IMR-90 (cell line): ENCODE data around the gene GPC6. TPM values are rescaled to one million over a fixed set of nuclear protein-coding genes. Genes with fewer than 3 reads are reported as not detected.

Experiments used
- ATAC-seq: fragments of 200-7000 bp; cut with Tn5 transposase; 2 replicates; pipeline ENCODE4 v1.9.1; 2020; ENCODE audit warnings: low read depth, mild to moderate bottlenecking, moderate library complexity
- BruUV-seq: library from RNA; stranded (reverse); fragments of 400-500 nt; replicated peaks from 2 replicates; lab custom pipeline; 2021; lab: Mats Ljungman, UMichigan
- CTCF ChIA-PET: fragments of 300-600 bp; formaldehyde crosslinking; extraction: SDS; loops from one replicate; lab custom pipeline; 2021; ENCODE audit warnings: antibody characterized with exemption; lab: Yijun Ruan, JAX
- POLR2A ChIA-PET: fragments of 300-600 bp; sonication (Branson Sonifier 250); formaldehyde crosslinking; loops from one replicate; lab custom pipeline; 2022; ENCODE audit warnings: antibody characterized with exemption; ENCODE audit not compliant: unreplicated experiment; lab: Charles Lee
- DNase-seq: peaks from one replicate; pipeline ENCODE4 v3.0.0; 2013
- H2AFZ ChIP-seq: replicated peaks from 2 replicates; pipeline ENCODE3; 2013; ENCODE audit warnings: low read length, mild to moderate bottlenecking; ENCODE audit not compliant: poor library complexity
- H2AK5ac ChIP-seq: 2 replicates; pipeline ENCODE4 v1.6.1; 2013; ENCODE audit warnings: low read depth, low read length, inconsistent platforms
- H2AK9ac ChIP-seq: replicated peaks from 2 replicates; pipeline ENCODE3; 2013; ENCODE audit warnings: mild to moderate bottlenecking, low read depth, low read length, moderate library complexity; ENCODE audit not compliant: poor library complexity
- H2BK120ac ChIP-seq: 2 replicates; pipeline ENCODE4 v1.6.1; 2013; ENCODE audit warnings: low read depth, low read length, inconsistent platforms
- H2BK15ac ChIP-seq: 3 replicates; pipeline ENCODE4 v1.6.1; 2013; ENCODE audit warnings: low read depth, low read length, inconsistent platforms
- H2BK20ac ChIP-seq: 2 replicates; pipeline ENCODE4 v1.6.1; 2013; ENCODE audit warnings: low read depth, mild to moderate bottlenecking, inconsistent platforms, low read length, moderate library complexity
- H2BK5ac ChIP-seq: 2 replicates; pipeline ENCODE4 v1.6.1; 2013; ENCODE audit warnings: mild to moderate bottlenecking, low read depth, low read length, inconsistent platforms; ENCODE audit not compliant: poor library complexity, severe bottlenecking
- H3K14ac ChIP-seq: replicated peaks from 2 replicates; pipeline ENCODE4 v1.6.1; 2013; ENCODE audit warnings: low read depth, low read length, inconsistent platforms
- H3K18ac ChIP-seq: 2 replicates; pipeline ENCODE4 v1.6.1; 2013; ENCODE audit warnings: low read depth, low read length, control low read depth
- H3K23ac ChIP-seq: 2 replicates; pipeline ENCODE4 v1.6.1; 2013; ENCODE audit warnings: low read depth, low read length, inconsistent platforms
- H3K27ac ChIP-seq: 2 replicates; pipeline ENCODE4 v1.5.1; 2013; ENCODE audit warnings: mild to moderate bottlenecking, control low read depth, low read length; ENCODE audit not compliant: insufficient read depth
- H3K27me3 ChIP-seq: 2 replicates; pipeline ENCODE4 v1.6.1; 2013; ENCODE audit warnings: low read length; ENCODE audit not compliant: control insufficient read depth, insufficient read depth
- H3K36me3 ChIP-seq: 2 replicates; pipeline ENCODE4 v1.6.1; 2013; ENCODE audit warnings: low read length, mixed read lengths; ENCODE audit not compliant: control insufficient read depth, insufficient read depth
- H3K4ac ChIP-seq: 2 replicates; pipeline ENCODE4 v1.6.1; 2013; ENCODE audit warnings: low read depth, low read length, inconsistent platforms
- H3K4me1 ChIP-seq: 2 replicates; pipeline ENCODE4 v1.6.1; 2013; ENCODE audit warnings: low read length, mixed read lengths; ENCODE audit not compliant: control insufficient read depth, insufficient read depth
- H3K4me2 ChIP-seq: 2 replicates; pipeline ENCODE4 v1.6.1; 2013; ENCODE audit warnings: low read depth, mild to moderate bottlenecking, control low read depth, low read length, moderate library complexity
- H3K4me3 ChIP-seq: 2 replicates; pipeline ENCODE4 v1.5.1; 2013; ENCODE audit warnings: low read depth, mild to moderate bottlenecking, control low read depth, low read length, moderate library complexity; ENCODE audit not compliant: insufficient read depth
- H3K56ac ChIP-seq: 2 replicates; pipeline ENCODE4 v1.6.1; 2013; ENCODE audit warnings: low read length, inconsistent platforms; ENCODE audit not compliant: insufficient read depth; ENCODE audit errors: extremely low read depth
- H3K79me1 ChIP-seq, 2 experiments: 2 replicates each; pipeline ENCODE4 v1.6.1; 2013; ENCODE audit warnings: low read length in 2 of 2, inconsistent platforms in 1 of 2, low read depth in 1 of 2
- H3K9ac ChIP-seq: 2 replicates; pipeline ENCODE4 v1.6.1; 2013; ENCODE audit warnings: low read depth, low read length, control low read depth
- H3K9me1 ChIP-seq: 2 replicates; pipeline ENCODE4 v1.6.1; 2013; ENCODE audit warnings: low read length, inconsistent platforms; ENCODE audit not compliant: insufficient read depth
- H3K9me3 ChIP-seq: 2 replicates; pipeline ENCODE4 v1.6.1; 2013; ENCODE audit warnings: low read length; ENCODE audit not compliant: control insufficient read depth, insufficient read depth
- H4K20me1 ChIP-seq: 2 replicates; pipeline ENCODE4 v1.6.1; 2013; ENCODE audit warnings: low read length, inconsistent platforms; ENCODE audit not compliant: insufficient read depth
- H4K5ac ChIP-seq: 2 replicates; pipeline ENCODE4 v1.6.1; 2013; ENCODE audit warnings: mild to moderate bottlenecking, low read depth, low read length, control low read depth
- H4K8ac ChIP-seq, 2 experiments: 2 replicates each; pipeline ENCODE4 v1.6.1; 2013; ENCODE audit warnings: low read depth in 2 of 2, low read length in 2 of 2, control low read depth in 1 of 2, inconsistent platforms in 1 of 2
- H4K91ac ChIP-seq: 2 replicates; pipeline ENCODE4 v1.6.1; 2013; ENCODE audit warnings: low read depth, low read length, inconsistent platforms; ENCODE audit not compliant: insufficient read depth
- BHLHE40 ChIP-seq: fragments of 150-350 bp; IDR thresholded peaks from 2 replicates; pipeline ENCODE4 v1.6.1; 2016; ENCODE audit warnings: mild to moderate bottlenecking, low read depth, low read length
- CEBPB ChIP-seq: IDR thresholded peaks from 2 replicates; pipeline ENCODE4 v1.6.1; 2012; ENCODE audit warnings: low read depth, low read length, improper control_type of control experiment
- CHD1 ChIP-seq: IDR thresholded peaks from 2 replicates; pipeline ENCODE4 v1.6.1; 2012; ENCODE audit warnings: low read depth, low read length, improper control_type of control experiment
- CTCF ChIP-seq: conservative IDR thresholded peaks from 2 replicates; pipeline ENCODE4 v1.5.1; 2012; ENCODE audit warnings: mild to moderate bottlenecking, low read depth, low read length, improper control_type of control experiment
- ELK1 ChIP-seq: fragments of 150-350 bp; IDR thresholded peaks from 2 replicates; pipeline ENCODE4 v1.6.1; 2016; ENCODE audit warnings: low read depth, mild to moderate bottlenecking, low read length, moderate library complexity, borderline replicate concordance
- FOS ChIP-seq: fragments of 150-350 bp; IDR thresholded peaks from 2 replicates; pipeline ENCODE4 v1.6.1; 2016; ENCODE audit warnings: low read depth, low read length
- MAFK ChIP-seq: IDR thresholded peaks from 2 replicates; pipeline ENCODE4 v1.6.1; 2012; ENCODE audit warnings: low read depth, low read length, improper control_type of control experiment
- MAZ ChIP-seq: IDR thresholded peaks from 2 replicates; pipeline ENCODE4 v1.6.1; 2012; ENCODE audit warnings: low read depth, mild to moderate bottlenecking, low read length, improper control_type of control experiment, moderate library complexity, borderline replicate concordance
- MXI1 ChIP-seq: IDR thresholded peaks from 2 replicates; pipeline ENCODE4 v1.6.1; 2012; ENCODE audit warnings: low read depth, mild to moderate bottlenecking, low read length, moderate library complexity, borderline replicate concordance
- NFE2L2 ChIP-seq: fragments of 150-350 bp; IDR thresholded peaks from 2 replicates; pipeline ENCODE4 v1.6.1; 2016; ENCODE audit warnings: low read depth, mild to moderate bottlenecking, low read length
- POLR2A ChIP-seq: IDR thresholded peaks from 2 replicates; pipeline ENCODE4 v1.6.1; 2012; ENCODE audit warnings: mild to moderate bottlenecking, low read depth, low read length
- RAD21 ChIP-seq: IDR thresholded peaks from 2 replicates; pipeline ENCODE4 v1.6.1; 2012; ENCODE audit warnings: low read length, improper control_type of control experiment
- RCOR1 ChIP-seq: IDR thresholded peaks from 2 replicates; pipeline ENCODE4 v1.6.1; 2012; ENCODE audit warnings: mild to moderate bottlenecking, low read length, improper control_type of control experiment; ENCODE audit not compliant: insufficient replicate concordance
- RFX5 ChIP-seq: IDR thresholded peaks from 2 replicates; pipeline ENCODE4 v1.8.0; 2012; ENCODE audit warnings: low read depth, mild to moderate bottlenecking, low read length, moderate library complexity
- SMC3 ChIP-seq: fragments of 150-350 bp; IDR thresholded peaks from 2 replicates; pipeline ENCODE4 v1.6.1; 2016; ENCODE audit warnings: low read depth, mild to moderate bottlenecking, antibody characterized with exemption, low read length, moderate library complexity
- USF2 ChIP-seq: fragments of 150-350 bp; IDR thresholded peaks from 2 replicates; pipeline ENCODE4 v1.6.1; 2017; ENCODE audit warnings: mild to moderate bottlenecking, antibody characterized with exemption, low read length, low read depth
- WGBS, 2 experiments: methylation state at CpG; one replicate each; pipeline versions ENCODE4 v1.1.5 to v1.1.7; 2013; ENCODE audit warnings: missing lambda C conversion rate in 2 of 2; ENCODE audit not compliant: insufficient read length in 1 of 2; ENCODE audit errors: extremely low coverage in 2 of 2; 5-methylcytosine and 5-hydroxymethylcytosine counted together
- dilution Hi-C: fragments of 300-500 bp; cut with HindIII; formaldehyde crosslinking; loops from one replicate; pipeline ENCODE4 v1.14.3; 2018; ENCODE audit warnings: low sequenced_read_pairs; ENCODE audit not compliant: unreplicated experiment
- in situ Hi-C: fragments of 300-500 bp; cut with MboI; formaldehyde crosslinking; loops from 3 replicates; pipeline ENCODE4 v1.14.3; 2019; ENCODE audit warnings: low sequenced_read_pairs, inconsistent platforms, mixed read lengths
- intact Hi-C: fragments of 100-400 bp; cut with micrococcal nuclease; formaldehyde crosslinking; loops from 2 replicates; pipeline ENCODE4 v1.10.0; 2022
- polyA plus RNA-seq, 3 experiments: library from polyadenylated mRNA; depleted of rRNA; stranded (reverse); fragments of >200 nt; gene quantifications; 2 replicates each; pipeline ENCODE4 v1.2.3, GENCODE V29; 2012; ENCODE audit warnings: low replicate concordance in 1 of 3
- total RNA-seq: library from RNA; depleted of rRNA; stranded (reverse); fragments of >200 nt; gene quantifications from 2 replicates; pipeline ENCODE4 v1.2.3, GENCODE V29; 2012

Gene GPC6
- total and polyA plus RNA-seq, 2 of the 4 experiments (the other 2 are of a cell fraction) = 14.9 to 39.4 TPM

- no CpG with 5 or more reads among the region's 3 CpGs for WGBS, 2 experiments
- H3K9me3 ChIP-seq = no peaks in the 10 kb centered on the region
- H3K4me1 ChIP-seq = no peaks in the 10 kb centered on the region
- TF ChIP-seq MAFK = no peak
- TF ChIP-seq RFX5 = no peak
- no peak for TF ChIP-seq RCOR1
- TF ChIP-seq SMC3 = no peak
- TF ChIP-seq BHLHE40 = no peak
- TF ChIP-seq FOS = no peak
- no peak for TF ChIP-seq CTCF
- no peak for TF ChIP-seq MXI1
- no peak for TF ChIP-seq NFE2L2
- TF ChIP-seq USF2 = no peak
- TF ChIP-seq CHD1 = no peak
- no peak for TF ChIP-seq MAZ
- TF ChIP-seq POLR2A = no peak
- TF ChIP-seq RAD21 = no peak
- TF ChIP-seq CEBPB = no peak
- TF ChIP-seq ELK1 = no peak
- DNase-seq = no peak
- H4K8ac ChIP-seq = no peak overlapping the region
- no peak overlapping the region for H2AK9ac ChIP-seq
- H3K4me3 ChIP-seq = no peak overlapping the region
- H2AK5ac ChIP-seq = no peak overlapping the region
- no peak overlapping the region for H4K5ac ChIP-seq
- H3K27ac ChIP-seq = no peak overlapping the region
- dilution Hi-C loops = no loop called here
- H3K79me1 ChIP-seq = no peaks in the 10 kb centered on the region
- no peak overlapping the region for H3K18ac ChIP-seq
- no peak overlapping the region for H3K14ac ChIP-seq
- no peaks in the 10 kb centered on the region for H3K27me3 ChIP-seq
- no peak overlapping the region for H3K23ac ChIP-seq
- no TSS peak for BruUV-seq
- intact Hi-C loops = no loop called here
- H3K4ac ChIP-seq = no peak overlapping the region
- ATAC-seq = no peak
- H3K36me3 ChIP-seq = no peaks in the 10 kb centered on the region
- H2BK120ac ChIP-seq = no peak overlapping the region
- H4K20me1 ChIP-seq = no peaks in the 10 kb centered on the region
- no peak overlapping the region for H3K9ac ChIP-seq
- no peak overlapping the region for H2BK15ac ChIP-seq
- H4K91ac ChIP-seq = no peak overlapping the region
- H3K4me2 ChIP-seq = no peak overlapping the region
- H2BK20ac ChIP-seq = no peak overlapping the region
- no peak overlapping the region for H3K56ac ChIP-seq
- H2BK5ac ChIP-seq = no peak overlapping the region
- H3K9me1 ChIP-seq = no peaks in the 10 kb centered on the region
- in situ Hi-C loops = no loop called here
- H2AFZ ChIP-seq = no peak overlapping the region
- ChIA-PET POLR2A (no interaction called here), CTCF (no interaction called here)
These were observed 1060.0 kb downstream of the GPC6 start for GRCh38 chr13:94286581-94286980.
